Measurements from ENCODE around the gene NT5M. TPM values are rescaled to one million over a fixed set of nuclear protein-coding genes. Genes with fewer than 3 reads are reported as not detected.

NT5M gene
- total RNA-seq, 4 donors from 2014 or later = 1.7 to 3.1 (median 2.3) TPM

DNA sequence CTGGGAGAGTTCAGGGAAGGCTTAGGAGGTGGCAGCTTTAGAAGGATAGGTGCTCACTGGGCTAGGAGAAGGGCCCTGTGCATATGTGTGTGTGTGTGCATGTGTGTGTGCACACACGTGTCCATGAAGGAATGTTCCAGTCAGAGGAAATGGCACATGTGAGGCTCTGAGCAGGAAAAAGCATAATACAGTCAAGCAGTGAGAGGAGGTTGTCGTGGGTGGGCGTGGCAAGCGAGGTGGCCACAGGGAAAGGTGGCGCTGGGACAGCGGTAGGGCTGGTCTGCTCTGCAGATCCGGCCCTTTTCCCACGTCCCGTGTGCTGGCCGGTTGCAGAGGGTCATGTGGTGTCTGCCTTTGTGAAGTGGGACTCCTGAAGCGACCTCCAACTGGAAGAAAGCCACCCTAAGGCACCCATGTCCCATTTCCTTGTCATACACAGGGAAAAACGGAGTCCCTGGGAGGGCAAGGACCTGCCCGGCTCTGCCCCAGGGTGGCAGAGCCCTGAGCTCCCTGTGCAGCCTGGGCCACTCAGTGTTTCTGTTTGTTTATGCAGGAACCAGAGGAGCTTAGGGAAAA, 40.1 kb downstream of the NT5M start:
- no peak overlapping the region for H3K27ac ChIP-seq
- no peak for DNase-seq
- H3K36me3 ChIP-seq = no peaks in the 10 kb centered on the region
- intact Hi-C loops (cut with DNase I) = no loop called here
- H3K27me3 ChIP-seq = no peaks in the 10 kb centered on the region
- H3K9me3 ChIP-seq = no peaks in the 10 kb centered on the region
- TF ChIP-seq, protein P1, sequence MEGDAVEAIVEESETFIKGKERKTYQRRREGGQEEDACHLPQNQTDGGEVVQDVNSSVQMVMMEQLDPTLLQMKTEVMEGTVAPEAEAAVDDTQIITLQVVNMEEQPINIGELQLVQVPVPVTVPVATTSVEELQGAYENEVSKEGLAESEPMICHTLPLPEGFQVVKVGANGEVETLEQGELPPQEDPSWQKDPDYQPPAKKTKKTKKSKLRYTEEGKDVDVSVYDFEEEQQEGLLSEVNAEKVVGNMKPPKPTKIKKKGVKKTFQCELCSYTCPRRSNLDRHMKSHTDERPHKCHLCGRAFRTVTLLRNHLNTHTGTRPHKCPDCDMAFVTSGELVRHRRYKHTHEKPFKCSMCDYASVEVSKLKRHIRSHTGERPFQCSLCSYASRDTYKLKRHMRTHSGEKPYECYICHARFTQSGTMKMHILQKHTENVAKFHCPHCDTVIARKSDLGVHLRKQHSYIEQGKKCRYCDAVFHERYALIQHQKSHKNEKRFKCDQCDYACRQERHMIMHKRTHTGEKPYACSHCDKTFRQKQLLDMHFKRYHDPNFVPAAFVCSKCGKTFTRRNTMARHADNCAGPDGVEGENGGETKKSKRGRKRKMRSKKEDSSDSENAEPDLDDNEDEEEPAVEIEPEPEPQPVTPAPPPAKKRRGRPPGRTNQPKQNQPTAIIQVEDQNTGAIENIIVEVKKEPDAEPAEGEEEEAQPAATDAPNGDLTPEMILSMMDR (IDR thresholded peaks at IDR 0.05) = no peak
- TF ChIP-seq POLR2A (IDR thresholded peaks at IDR 0.05) = no peak
- no peaks in the 10 kb centered on the region for H3K4me1 ChIP-seq
- 81% methylated on average over 11 to 12 of the region's 13 CpGs for WGBS, 2 donors
- no peak overlapping the region for H3K4me3 ChIP-seq

DNA sequence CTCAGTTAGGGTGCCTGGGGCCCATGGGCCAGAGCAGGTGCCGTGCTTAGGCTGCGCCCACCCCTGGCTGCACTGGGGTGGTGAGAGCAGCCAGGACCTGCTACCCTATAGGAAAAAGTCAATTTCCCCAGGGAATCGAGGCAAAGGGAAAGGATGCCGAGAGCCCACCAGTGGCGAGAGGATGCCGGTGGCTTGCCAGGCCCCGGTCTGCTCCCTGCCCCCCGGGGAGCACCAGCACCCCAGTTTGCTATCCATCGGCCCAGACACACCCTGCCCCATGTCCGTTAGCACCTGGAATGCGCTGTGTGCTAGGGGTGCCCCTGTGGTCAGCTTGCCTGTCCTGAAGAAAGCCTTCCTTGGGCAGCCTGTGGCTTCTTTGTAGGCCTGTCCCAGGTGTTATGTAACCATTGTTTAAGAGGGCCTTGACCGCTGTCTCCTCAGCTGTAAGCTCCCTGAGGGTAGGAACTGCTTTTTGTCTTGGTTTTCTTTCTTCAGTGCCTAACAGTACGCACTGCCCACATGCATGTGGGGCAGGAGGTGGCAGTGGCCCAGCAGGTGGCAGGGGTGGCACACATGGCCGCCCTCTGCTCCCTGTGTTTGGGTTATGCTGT, 40.8 kb downstream of the NT5M start:
- Histone ChIP-seq H3K4me1 (no peaks in the 10 kb centered on the region), H3K4me3 (no peak overlapping the region), H3K9me3 (no peaks in the 10 kb centered on the region), H3K27ac (no peak overlapping the region), H3K27me3 (no peaks in the 10 kb centered on the region), H3K36me3 (no peaks in the 10 kb centered on the region)
- no peak for DNase-seq
- intact Hi-C loops (cut with DNase I) = no loop called here
- WGBS, 2 donors = 93 to 97% methylated on average over 10 to 12 of the region's 14 CpGs
- TF ChIP-seq, protein P1 (IDR thresholded peaks at IDR 0.05) = no peak
- TF ChIP-seq POLR2A (IDR thresholded peaks at IDR 0.05) = no peak

DNA sequence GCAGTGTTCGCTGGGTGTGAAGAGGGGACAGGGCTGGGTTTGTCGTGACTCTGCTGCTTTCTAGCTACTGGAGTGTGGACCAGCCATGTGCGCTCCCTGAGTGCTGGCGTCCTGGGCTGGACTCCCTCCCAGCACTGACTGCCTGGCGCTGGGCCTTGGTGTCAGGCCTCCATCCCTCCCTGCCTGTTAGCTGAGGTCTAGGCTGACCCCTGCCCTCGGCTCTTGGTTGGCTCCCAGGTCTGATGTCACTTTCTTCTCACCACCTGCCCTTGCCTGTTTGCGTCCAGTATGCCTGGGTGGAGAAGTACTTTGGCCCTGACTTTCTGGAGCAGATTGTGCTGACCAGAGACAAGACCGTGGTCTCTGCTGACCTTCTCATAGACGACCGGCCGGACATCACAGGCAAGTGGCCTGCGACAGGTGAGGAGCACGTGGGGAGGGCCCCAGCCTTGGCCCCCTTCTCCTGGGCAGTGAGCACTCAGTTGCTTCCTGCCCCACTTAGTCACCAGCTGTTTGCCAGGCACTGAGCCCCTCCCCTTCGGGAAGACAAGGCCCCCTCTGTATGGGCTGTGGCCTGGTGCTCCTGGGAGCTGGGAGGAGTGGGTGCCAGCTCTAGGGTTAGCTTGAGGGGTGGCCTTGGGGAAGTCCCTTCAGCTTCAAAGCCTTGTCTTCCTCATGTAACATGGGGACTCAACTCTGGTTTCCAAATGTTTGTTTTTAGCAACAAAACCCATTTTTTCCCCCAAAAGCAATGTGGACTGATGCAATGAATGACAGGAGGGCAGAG, 41.5 kb downstream of the NT5M start:
- WGBS, 2 donors = 88 to 93% methylated on average over 6 to 10 of the region's 14 CpGs
- DNase-seq = no peak
- no peaks in the 10 kb centered on the region for H3K27me3 ChIP-seq
- no peaks in the 10 kb centered on the region for H3K9me3 ChIP-seq
- no peaks in the 10 kb centered on the region for H3K36me3 ChIP-seq
- intact Hi-C loops (cut with DNase I) = no loop called here
- TF ChIP-seq, protein P1 (IDR thresholded peaks at IDR 0.05) = no peak
- no peak for TF ChIP-seq POLR2A (IDR thresholded peaks at IDR 0.05)
- no peaks in the 10 kb centered on the region for H3K4me1 ChIP-seq
- no peak overlapping the region for H3K27ac ChIP-seq
- no peak overlapping the region for H3K4me3 ChIP-seq

DNA sequence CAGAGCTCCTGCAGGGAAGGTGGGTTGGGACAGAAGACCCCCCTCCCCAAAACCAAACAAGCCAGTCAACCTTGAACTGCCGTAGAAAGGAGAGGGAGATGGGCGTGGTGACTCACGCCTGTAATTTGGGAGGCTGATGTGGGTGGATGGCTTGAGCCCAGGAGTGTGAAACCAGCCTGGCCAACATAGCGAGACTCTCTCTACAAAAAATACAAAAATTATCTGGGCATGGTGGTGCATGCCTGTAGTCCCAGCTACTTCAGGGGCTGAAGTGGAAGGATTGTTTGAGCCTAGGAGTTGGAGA, 42.1 kb downstream of the NT5M start:
- Histone ChIP-seq H3K4me3 (no peak overlapping the region), H3K36me3 (no peaks in the 10 kb centered on the region), H3K27me3 (no peaks in the 10 kb centered on the region), H3K27ac (no peak overlapping the region), H3K4me1 (no peaks in the 10 kb centered on the region), H3K9me3 (no peaks in the 10 kb centered on the region)
- no peak for TF ChIP-seq POLR2A (IDR thresholded peaks at IDR 0.05)
- TF ChIP-seq, protein P1 (IDR thresholded peaks at IDR 0.05) = no peak
- 36 to 73% methylated on average over 1 to 3 of the region's 4 CpGs for WGBS, 2 donors
- intact Hi-C loops (cut with DNase I) = no loop called here
- DNase-seq = no peak

DNA sequence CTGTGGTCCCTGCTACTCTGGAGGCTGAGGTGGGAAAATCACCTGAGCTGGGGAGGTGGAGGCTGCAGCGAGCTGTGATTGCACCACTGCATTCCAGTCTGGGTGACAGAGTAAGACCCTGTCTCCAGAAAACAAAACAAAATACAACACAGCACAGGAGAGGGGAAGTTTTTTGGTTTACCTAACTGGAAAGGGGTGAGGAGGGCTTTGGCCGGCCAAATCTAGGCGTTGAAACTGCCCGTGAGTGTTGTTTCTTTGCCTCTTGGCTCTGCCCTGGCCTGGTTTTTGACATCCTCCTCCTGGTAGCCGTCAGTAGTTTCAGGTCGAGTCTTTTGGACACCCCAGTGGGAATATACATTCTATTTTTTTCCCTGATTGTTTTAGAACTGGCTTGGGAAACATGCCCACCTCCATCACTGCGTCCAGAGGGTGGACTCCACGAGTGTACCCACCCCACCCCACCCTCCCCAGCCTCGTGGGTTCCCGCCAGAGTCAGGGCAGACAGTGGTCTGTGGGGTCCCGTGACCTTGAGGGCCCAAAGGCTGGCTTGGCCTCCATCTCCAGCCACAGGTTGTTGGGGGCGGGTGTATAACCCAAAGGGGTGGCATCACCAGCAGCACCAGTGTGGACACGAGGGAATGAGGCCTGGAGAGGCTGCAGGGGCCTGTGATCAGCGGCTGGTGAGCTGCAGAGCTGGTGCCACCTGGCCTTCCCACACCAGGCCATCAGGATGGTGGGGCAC, 42.7 kb downstream of the NT5M start:
- no peak for DNase-seq

More for the DNA sequence above, 42.7 kb downstream of the NT5M start:
- H3K4me3 ChIP-seq = no peak overlapping the region
- TF ChIP-seq, protein P1 (IDR thresholded peaks at IDR 0.05) = no peak
- no peak for TF ChIP-seq POLR2A (IDR thresholded peaks at IDR 0.05)
- intact Hi-C loops (cut with DNase I) = no loop called here
- no peak overlapping the region for H3K27ac ChIP-seq
- H3K9me3 ChIP-seq = no peaks in the 10 kb centered on the region
- H3K4me1 ChIP-seq = no peaks in the 10 kb centered on the region
- no peaks in the 10 kb centered on the region for H3K36me3 ChIP-seq
- peaks cover 0 to 2% (median 0%) of the 10 kb centered on the region in 4 donors for H3K27me3 ChIP-seq
- 76 to 93% methylated on average over 6 to 8 of the region's 14 CpGs for WGBS, 2 donors
